OCI-LY7 (cell line): Measurements from ENCODE around the gene C19orf67. TPM values are rescaled to one million over a fixed set of nuclear protein-coding genes. Genes with fewer than 3 reads are reported as not detected.
"Not testable (repeated sequence)": the region's sequence is repeated elsewhere in the genome, so short reads cannot be mapped to it uniquely, and the experiment has no call there.

Experiments used
- BruUV-seq: library from RNA; stranded (reverse); fragments of 400-500 nt; replicated peaks from 2 replicates; lab custom pipeline; 2021; lab: Mats Ljungman, UMichigan
- CTCF ChIA-PET: fragments of 300-600 bp; sonication (Branson Sonifier 250); formaldehyde crosslinking; loops from one replicate; lab custom pipeline; 2022; ENCODE audit warnings: antibody characterized with exemption; ENCODE audit not compliant: unreplicated experiment; lab: Charles Lee
- POLR2A ChIA-PET: fragments of 300-600 bp; sonication (Branson Sonifier 250); formaldehyde crosslinking; loops from one replicate; lab custom pipeline; 2022; ENCODE audit warnings: antibody characterized with exemption; lab: Charles Lee
- DNase-seq: peaks from one replicate; pipeline ENCODE4 v3.0.0-alpha.2; 2015; ENCODE audit warnings: low spot score
- H2AFZ ChIP-seq: fragments of 200-600 bp; sonication (generic), shearing (Covaris generic); 2 replicates; pipeline ENCODE4 v1.6.1; 2014; ENCODE audit warnings: mild to moderate bottlenecking, antibody characterized with exemption, low read length, moderate library complexity
- H3K27ac ChIP-seq: fragments of 200-600 bp; sonication (generic); 2 replicates; pipeline ENCODE4 v1.5.1; 2014; ENCODE audit warnings: mixed run types, low read depth, mild to moderate bottlenecking, moderate library complexity, low read length, inconsistent platforms; ENCODE audit not compliant: poor library complexity, severe bottlenecking
- H3K36me3 ChIP-seq: fragments of 200-600 bp; sonication (generic); 2 replicates; pipeline ENCODE4 v1.6.1; 2014; ENCODE audit warnings: mild to moderate bottlenecking, antibody characterized with exemption, low read length, moderate library complexity, mixed read lengths; ENCODE audit not compliant: insufficient read depth
- H3K4me1 ChIP-seq: fragments of 200-600 bp; sonication (generic); 2 replicates; pipeline ENCODE4 v1.5.1; 2014; ENCODE audit warnings: mild to moderate bottlenecking, low read length; ENCODE audit not compliant: insufficient read depth, poor library complexity, severe bottlenecking
- H3K4me2 ChIP-seq: fragments of 200-600 bp; sonication (generic); 2 replicates; pipeline ENCODE4 v1.6.1; 2014; ENCODE audit warnings: mild to moderate bottlenecking, low read length
- H3K4me3 ChIP-seq: fragments of 200-600 bp; sonication (generic); 2 replicates; pipeline ENCODE4 v1.5.1; 2014; ENCODE audit warnings: mild to moderate bottlenecking, low read depth, low read length; ENCODE audit not compliant: poor library complexity, severe bottlenecking
- H3K79me2 ChIP-seq: fragments of 200-600 bp; sonication (generic); 2 replicates; pipeline ENCODE4 v1.6.1; 2016; ENCODE audit warnings: low read depth, mild to moderate bottlenecking, low read length, moderate library complexity, mixed read lengths; ENCODE audit not compliant: insufficient read depth
- H3K9me2 ChIP-seq: fragments of 200-600 bp; sonication (generic); 2 replicates; pipeline ENCODE4 v1.6.1; 2016; ENCODE audit warnings: mild to moderate bottlenecking, low read length, mixed read lengths; ENCODE audit not compliant: insufficient read depth
- H3K9me3 ChIP-seq: fragments of 200-600 bp; sonication (generic); 2 replicates; pipeline ENCODE4 v1.6.1; 2014; ENCODE audit warnings: mild to moderate bottlenecking, mixed run types, low read length, mixed read lengths
- H4K20me1 ChIP-seq: fragments of 200-600 bp; sonication (generic); 2 replicates; pipeline ENCODE4 v1.6.1; 2014; ENCODE audit warnings: mild to moderate bottlenecking, antibody characterized with exemption, low read length, moderate library complexity, mixed read lengths; ENCODE audit not compliant: insufficient read depth
- CTCF ChIP-seq: fragments of 200-600 bp; sonication (generic); conservative IDR thresholded peaks from 2 replicates; pipeline ENCODE4 v1.5.1; 2014; ENCODE audit warnings: mild to moderate bottlenecking, antibody characterized with exemption, low read length, moderate library complexity, mixed read lengths
- EZH2phosphoT487 ChIP-seq: fragments of 200-600 bp; sonication (generic); IDR thresholded peaks from 2 replicates; pipeline ENCODE4 v1.6.1; 2018; ENCODE audit warnings: low read depth, borderline replicate concordance, mild to moderate bottlenecking, mixed run types, antibody characterized with exemption, low read length, moderate library complexity, mixed read lengths
- intact Hi-C: fragments of 100-400 bp; cut with micrococcal nuclease; formaldehyde crosslinking; loops from one replicate; pipeline ENCODE4 v1.10.0; 2022; ENCODE audit not compliant: unreplicated experiment
- total RNA-seq, 2 experiments: library from RNA; depleted of rRNA in 1 of 2; stranded (reverse); fragments of >200 nt in 1 of 2; shearing (Covaris generic) in 1 of 2; gene quantifications; 2 replicates each; pipeline ENCODE4 v1.2.3, GENCODE V29; 2014 to 2022

Gene C19orf67
- total RNA-seq, 2 experiments from 2014 or later: 1.4 to 2.6 TPM

GRCh38 chr19:14042659-14043608 is 42.6 kb downstream of the C19orf67 start:
- H3K27ac ChIP-seq, H3K4me2 ChIP-seq, POLR2A ChIA-PET, BruUV-seq, H3K4me3 ChIP-seq, H4K20me1 ChIP-seq, H3K9me3 ChIP-seq, H3K79me2 ChIP-seq, H3K9me2 ChIP-seq, H3K36me3 ChIP-seq: not testable (repeated sequence)
- peaks cover 12% of the 10 kb centered on the region for H3K4me1 ChIP-seq
- H2AFZ ChIP-seq: peak overlapping the region; percentile 32; the same call in 1 of the 2 replicates
- intact Hi-C loops: loop anchor here (1.0 kb wide), 1 partner anchor 163 kb away; no protein-coding TSS in a partner anchor
- CTCF ChIA-PET: interaction anchor here (0.5 to 0.6 kb wide), 3 partner anchors 17 to 181 kb away, joined by 3 read pairs; no protein-coding TSS in a partner anchor
- TF ChIP-seq CTCF: peak; percentile 78
- DNase-seq: peak; percentile 74

DNA sequence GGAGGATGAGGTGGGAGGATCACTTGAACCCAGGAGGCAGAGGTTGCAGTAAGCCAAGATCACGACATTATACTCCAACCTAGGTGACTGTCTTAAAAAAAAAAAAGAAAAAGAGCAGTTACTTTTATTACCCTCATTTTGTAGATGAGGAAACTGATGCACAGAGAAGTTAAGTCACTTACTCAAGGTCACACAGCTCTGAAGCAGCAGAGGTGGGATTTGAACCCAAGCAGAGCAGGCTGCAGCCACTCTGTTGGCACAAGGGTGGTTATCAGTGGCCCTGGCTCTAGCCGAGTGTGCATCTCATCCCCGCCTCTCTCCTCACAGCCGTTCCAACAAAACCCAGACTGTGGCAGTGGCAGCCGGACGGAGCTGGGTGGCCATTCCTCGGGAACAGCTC is 46.4 kb downstream of the C19orf67 start:
- CTCF ChIA-PET: no interaction called here
- Histone ChIP-seq H2AFZ (no peak overlapping the region), H3K9me3 (no peaks in the 10 kb centered on the region), H3K4me3 (no peak overlapping the region), H3K4me1 (peaks cover 12% of the 10 kb centered on the region), H4K20me1 (no peaks in the 10 kb centered on the region), H3K36me3 (no peaks in the 10 kb centered on the region), H3K79me2 (no peaks in the 10 kb centered on the region), H3K9me2 (no peaks in the 10 kb centered on the region), H3K4me2 (no peak overlapping the region), H3K27ac (no peak overlapping the region)
- TF ChIP-seq EZH2phosphoT487 (no peak), CTCF (no peak)
- POLR2A ChIA-PET: no interaction called here
- intact Hi-C loops: no loop called here
- no peak for DNase-seq
- no TSS peak for BruUV-seq

DNA sequence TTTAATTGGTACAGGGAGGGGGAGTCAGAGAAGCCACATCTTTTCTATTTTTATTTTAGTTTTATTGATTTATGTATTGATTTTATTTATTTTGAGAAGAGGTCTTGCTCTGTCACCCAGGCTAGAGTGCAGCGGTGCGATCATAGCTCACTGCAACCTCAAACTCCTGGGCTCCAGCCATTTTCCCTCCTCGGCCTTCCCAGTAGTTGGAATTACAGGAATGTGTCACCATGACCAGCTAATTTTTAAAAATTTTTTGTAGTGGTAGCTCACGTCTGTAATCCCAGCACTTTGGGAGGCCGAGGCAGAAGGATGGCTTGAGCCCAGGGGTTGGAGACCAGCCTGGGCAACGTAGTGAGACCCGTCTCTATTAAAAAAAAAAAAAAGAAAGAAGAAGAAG is 49.9 kb downstream of the C19orf67 start:
- Histone ChIP-seq H2AFZ (no peak overlapping the region), H3K9me2 (no peaks in the 10 kb centered on the region), H3K9me3 (no peaks in the 10 kb centered on the region), H3K4me3 (no peak overlapping the region), H3K4me2 (no peak overlapping the region), H3K4me1 (peaks cover 4% of the 10 kb centered on the region), H3K27ac (no peak overlapping the region), H3K79me2 (no peaks in the 10 kb centered on the region), H3K36me3 (no peaks in the 10 kb centered on the region), H4K20me1 (no peaks in the 10 kb centered on the region)
- DNase-seq: no peak
- BruUV-seq: no TSS peak
- TF ChIP-seq CTCF (no peak), EZH2phosphoT487 (no peak)
- ChIA-PET POLR2A (no interaction called here), CTCF (interaction anchor here (0.6 kb wide), 1 partner anchor 13 kb away, joined by 3 read pairs; no protein-coding TSS in a partner anchor)
- intact Hi-C loops: no loop called here
